ENCODE results near the gene PHACTR2.
"Not testable (repeated sequence)": the region's sequence is repeated elsewhere in the genome, so short reads cannot be mapped to it uniquely, and the experiment has no call there.

Gene PHACTR2

DNA sequence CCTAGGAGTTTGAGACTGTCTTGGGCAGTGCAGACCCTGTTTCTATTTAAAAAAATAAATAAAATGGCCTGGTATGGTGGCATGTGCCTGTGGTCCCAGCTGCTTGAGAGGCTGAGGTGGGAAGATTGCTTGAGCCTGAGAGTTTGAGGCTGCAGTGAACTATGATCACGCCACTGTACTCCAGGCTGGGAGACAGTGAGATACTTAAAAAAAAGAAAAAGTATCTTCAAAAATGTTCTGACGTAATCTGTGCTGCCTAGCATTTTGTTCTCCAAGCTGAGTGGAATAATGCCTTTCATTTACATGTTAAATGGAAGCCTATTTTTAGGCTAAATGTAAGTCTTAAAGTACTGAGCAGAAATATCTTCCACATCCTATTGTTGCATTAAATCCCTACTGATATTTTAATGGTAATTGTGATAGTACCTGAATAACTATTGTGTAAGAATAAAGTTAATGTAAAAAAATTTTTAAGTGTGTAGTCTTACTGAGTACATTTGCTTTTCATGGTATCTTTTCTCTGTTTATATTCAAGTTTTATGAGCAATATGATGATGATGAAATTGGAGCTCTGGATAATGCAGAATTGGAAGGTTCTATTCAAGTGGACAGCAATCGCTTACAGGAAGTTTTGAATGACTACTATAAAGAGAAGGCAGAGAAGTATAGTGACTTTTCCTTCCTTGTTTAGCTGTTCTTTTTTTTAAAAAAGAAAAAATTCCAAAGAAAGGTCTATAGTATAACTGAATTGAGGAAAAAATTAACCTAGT is 182.3 kb downstream of the PHACTR2 start:
- no peak for DNase-seq (ENCODE audit: low spot score)

- DNase-seq (ENCODE audit: low spot score): no peak
These were observed 186.0 kb downstream of the PHACTR2 start for GRCh38 chr6:143863771-143864170.

DNA sequence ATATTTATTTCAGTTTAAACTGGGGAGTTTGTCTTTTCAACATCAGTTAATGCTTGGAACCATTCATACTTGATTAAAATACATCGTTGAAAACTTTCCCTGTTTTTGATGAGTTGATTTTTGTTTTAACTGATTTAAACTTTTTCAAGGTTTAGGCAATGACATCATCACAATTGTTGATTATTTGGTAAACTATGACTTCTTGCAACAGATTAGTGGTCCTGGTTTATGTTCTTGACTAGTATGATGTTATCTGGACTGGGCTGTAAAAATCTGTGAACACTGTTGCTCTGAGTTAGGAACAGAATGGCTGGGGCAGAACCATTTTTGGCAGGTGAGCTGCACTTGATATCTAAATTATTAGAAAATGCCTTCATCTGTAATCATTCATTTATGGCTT is 186.5 kb downstream of the PHACTR2 start, which contains the start of gene ZC2HC1B:
Gene ZC2HC1B, plus strand, starts transcription at position 241 of the 400 bp plus-strand sequence. Its CDS starts 66 bp downstream, at position 307.
- DNase-seq (ENCODE audit: low spot score): no peak

DNA sequence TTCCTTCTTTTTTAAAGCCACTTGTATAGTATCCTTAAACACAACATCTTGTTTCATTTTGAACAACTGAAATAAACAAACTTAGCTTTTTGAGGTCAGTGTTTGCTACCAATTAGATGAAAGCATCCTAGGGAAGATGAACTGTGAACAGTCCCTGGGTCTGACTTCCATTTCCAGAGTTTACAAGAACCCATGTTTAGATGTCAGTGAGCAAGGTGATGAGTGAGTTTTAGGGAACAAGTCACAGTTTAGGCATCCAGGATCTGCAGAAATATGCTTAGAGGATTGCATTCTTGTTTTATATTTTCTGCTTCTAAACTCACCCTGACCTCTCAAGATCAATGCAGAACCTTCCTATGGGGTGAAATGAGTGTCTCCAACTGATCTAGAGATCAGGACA is 189.5 kb downstream of the PHACTR2 start:
- no peak for DNase-seq (ENCODE audit: low spot score)

- DNase-seq (ENCODE audit: low spot score): not testable (repeated sequence)
These were observed 191.0 kb downstream of the PHACTR2 start for GRCh38 chr6:143868808-143869207.

DNA sequence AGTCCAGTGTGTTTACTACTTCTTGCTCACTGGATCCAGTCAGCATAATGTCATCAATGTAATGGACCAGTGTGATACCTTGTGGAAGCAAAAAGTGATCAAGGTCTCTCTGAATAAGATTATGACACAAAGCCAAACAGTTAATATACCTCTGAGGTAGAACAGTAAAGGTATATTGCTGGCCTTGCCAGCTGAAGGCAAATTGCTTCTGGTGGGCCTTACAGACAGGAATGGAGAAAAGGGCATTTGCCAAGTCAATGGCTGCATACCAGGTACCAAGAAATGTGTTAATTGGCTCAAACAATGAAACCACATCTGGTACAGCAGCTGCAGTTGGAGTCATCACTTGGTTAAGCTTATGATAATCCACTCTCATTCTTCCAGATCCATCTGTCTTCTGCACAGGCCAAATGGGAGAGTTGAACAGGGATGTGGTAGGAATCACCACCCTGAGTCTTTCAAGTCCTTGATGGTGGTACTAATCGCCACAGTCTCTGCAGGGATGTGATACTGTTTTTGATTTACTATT is 193.5 kb downstream of the PHACTR2 start:
- DNase-seq (ENCODE audit: low spot score): not testable (repeated sequence)

DNA sequence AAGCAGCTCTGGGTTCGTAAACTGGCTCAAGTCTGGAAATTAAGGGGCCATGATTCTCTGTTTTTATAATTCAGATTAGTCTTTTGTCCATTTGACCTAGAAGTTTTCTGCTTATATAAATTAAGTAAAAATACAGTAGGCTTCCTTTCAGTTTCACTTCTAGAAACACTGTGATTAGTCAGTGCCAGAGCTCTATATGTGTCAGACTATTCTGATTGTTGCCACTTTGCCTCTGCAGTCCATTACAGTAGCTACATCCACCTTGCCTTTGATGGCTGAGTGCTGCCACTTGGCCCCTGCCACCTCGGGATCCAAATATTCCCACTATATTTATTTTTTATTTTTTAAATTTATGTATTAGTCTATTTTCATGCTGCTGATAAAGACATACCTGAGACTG is 194.4 kb downstream of the PHACTR2 start:
- DNase-seq (ENCODE audit: low spot score): no peak

DNA sequence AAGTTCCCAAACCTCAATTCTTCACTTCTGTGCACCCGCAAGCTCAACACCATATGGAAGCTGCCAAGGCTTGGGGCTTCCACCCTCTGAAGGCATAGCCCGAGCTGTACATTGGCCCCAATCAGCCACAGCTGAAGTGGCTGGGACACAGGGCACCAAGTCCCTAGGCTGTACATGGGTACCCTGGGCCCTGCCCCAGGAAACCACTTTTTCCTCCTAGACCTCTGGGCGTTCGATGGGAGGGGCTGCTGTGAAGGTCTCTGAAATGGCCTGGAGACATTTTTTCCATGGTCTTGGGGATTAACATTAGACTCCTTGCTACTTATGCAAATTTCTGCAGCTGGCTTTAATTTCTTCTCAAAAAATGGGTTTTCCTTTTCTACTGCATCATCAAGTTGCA is 195.8 kb downstream of the PHACTR2 start:
- not testable (repeated sequence) for DNase-seq (ENCODE audit: low spot score)

DNA sequence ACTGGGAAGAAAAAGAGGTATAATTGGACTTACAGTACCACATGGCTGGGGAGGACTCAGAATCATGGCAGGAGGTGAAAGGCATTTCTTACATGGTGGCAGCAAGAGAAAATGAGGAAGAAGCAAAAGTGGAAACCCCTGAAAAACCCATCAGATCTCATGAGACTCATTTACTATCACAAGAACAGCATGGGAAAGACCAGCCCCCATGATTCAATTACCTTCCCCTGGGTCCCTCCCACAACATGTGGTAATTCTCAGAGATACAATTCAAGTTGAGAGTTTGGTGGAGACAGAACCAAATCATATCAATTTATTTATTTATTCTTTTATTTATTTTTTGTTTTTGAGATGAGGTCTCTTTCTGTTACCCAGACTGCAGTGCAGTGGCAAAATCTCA is 196.7 kb downstream of the PHACTR2 start:
- DNase-seq (ENCODE audit: low spot score): not testable (repeated sequence)

GRCh38 chr6:143877584-143878271 is 200.0 kb downstream of the PHACTR2 start:
- no peak for DNase-seq (ENCODE audit: low spot score)

- DNase-seq (ENCODE audit: low spot score): no peak
These were observed 200.6 kb downstream of the PHACTR2 start for GRCh38 chr6:143878272-143878760.

DNA sequence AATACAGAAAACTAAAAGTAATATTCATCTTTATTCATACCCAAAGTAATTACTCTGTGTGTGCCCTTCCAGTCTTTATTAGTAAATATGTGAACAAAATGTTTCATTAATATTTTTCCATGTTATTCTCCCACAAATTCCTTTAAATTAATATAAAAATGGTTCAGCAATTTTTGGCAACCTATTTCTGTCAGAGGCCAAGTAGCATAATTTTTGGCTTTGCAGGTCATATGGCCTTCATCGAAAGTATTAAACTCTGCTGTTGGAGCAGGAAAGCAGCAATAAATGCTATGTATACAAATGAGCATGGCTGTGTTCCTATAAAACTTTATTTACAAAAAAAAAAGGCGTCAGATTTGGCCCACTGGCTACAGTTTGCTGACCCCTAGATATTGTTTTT is 202.6 kb downstream of the PHACTR2 start:
- no peak for DNase-seq (ENCODE audit: low spot score)

Measured in globus pallidus (tissue), 1 donor.